Mesodermal cell (in vitro differentiated cells): ENCODE results near the gene CIAPIN1.

Experiments used
- H3K27ac ChIP-seq: 2 replicates; pipeline ENCODE4 v1.7.0; 2013; ENCODE audit warnings: mild to moderate bottlenecking, low read depth, low read length, moderate library complexity; ENCODE audit not compliant: severe bottlenecking
- H3K36me3 ChIP-seq: 2 replicates; pipeline ENCODE4 v1.7.1; 2013; ENCODE audit warnings: mild to moderate bottlenecking, low read length, moderate library complexity; ENCODE audit not compliant: control insufficient read depth, insufficient read depth
- H3K4me1 ChIP-seq: one replicate; pipeline ENCODE4 v1.7.1; 2013; ENCODE audit warnings: mild to moderate bottlenecking, low read length; ENCODE audit not compliant: insufficient read depth, control insufficient read depth, poor library complexity, severe bottlenecking
- H3K4me3 ChIP-seq: 2 replicates; pipeline ENCODE4 v1.7.0; 2013; ENCODE audit warnings: low read length, control low read depth, mild to moderate bottlenecking; ENCODE audit not compliant: insufficient read depth, poor library complexity, severe bottlenecking; ENCODE audit errors: extremely low read depth
- H3K9me3 ChIP-seq: 2 replicates; pipeline ENCODE4 v1.7.1; 2013; ENCODE audit warnings: mild to moderate bottlenecking, low read length, moderate library complexity; ENCODE audit not compliant: control insufficient read depth
- WGBS, 2 experiments: methylation state at CpG; one replicate each; pipeline ENCODE4 v1.1.5; 2013; ENCODE audit warnings: missing lambda C conversion rate in 2 of 2; ENCODE audit not compliant: insufficient coverage in 2 of 2; 5-methylcytosine and 5-hydroxymethylcytosine counted together

Gene CIAPIN1

GRCh38 chr16:57389087-57389468 is 58.1 kb downstream of the CIAPIN1 start:
- Histone ChIP-seq H3K27ac (no peak overlapping the region), H3K36me3 (no peaks in the 10 kb centered on the region), H3K4me3 (no peak overlapping the region), H3K9me3 (no peaks in the 10 kb centered on the region), H3K4me1 (peaks cover 4% of the 10 kb centered on the region)
- WGBS, 2 experiments, result 80 to 81% methylated on average over 3 of the region's 3 CpGs

- Histone ChIP-seq H3K4me3 (no peak overlapping the region), H3K9me3 (no peaks in the 10 kb centered on the region), H3K36me3 (no peaks in the 10 kb centered on the region), H3K27ac (no peak overlapping the region), H3K4me1 (peaks cover 9% of the 10 kb centered on the region)
- 92 to 93% methylated on average over 4 to 6 of the region's 7 CpGs for WGBS, 2 experiments
These were observed 58.7 kb downstream of the CIAPIN1 start for GRCh38 chr16:57388359-57389086.

GRCh38 chr16:57387598-57388354 is 59.4 kb downstream of the CIAPIN1 start:
- WGBS, 2 experiments, result 76 to 79% methylated on average over 3 of the region's 3 CpGs
- no peak overlapping the region for H3K27ac ChIP-seq

GRCh38 chr16:57386381-57386951 is 60.7 kb downstream of the CIAPIN1 start:
- 63 to 84% methylated on average over 1 to 4 of the region's 5 CpGs for WGBS, 2 experiments
- Histone ChIP-seq H3K36me3 (no peaks in the 10 kb centered on the region), H3K9me3 (no peaks in the 10 kb centered on the region), H3K27ac (no peak overlapping the region), H3K4me3 (no peak overlapping the region), H3K4me1 (peaks cover 12% of the 10 kb centered on the region)

More at GRCh38 chr16:57387598-57388354, 59.4 kb downstream of the CIAPIN1 start:
- H3K4me1 ChIP-seq, result peaks cover 12% of the 10 kb centered on the region
- H3K36me3 ChIP-seq, result no peaks in the 10 kb centered on the region
- no peak overlapping the region for H3K4me3 ChIP-seq
- no peaks in the 10 kb centered on the region for H3K9me3 ChIP-seq

GRCh38 chr16:57385083-57385482 is 62.1 kb downstream of the CIAPIN1 start:
- Histone ChIP-seq H3K9me3 (no peaks in the 10 kb centered on the region), H3K27ac (no peak overlapping the region), H3K4me3 (no peak overlapping the region), H3K36me3 (no peaks in the 10 kb centered on the region), H3K4me1 (peaks cover 12% of the 10 kb centered on the region)
- 83 to 86% methylated on average over 4 to 5 of the region's 5 CpGs for WGBS, 2 experiments

GRCh38 chr16:57384248-57385070 is 62.7 kb downstream of the CIAPIN1 start:
- H3K36me3 ChIP-seq, result no peaks in the 10 kb centered on the region
- no peaks in the 10 kb centered on the region for H3K9me3 ChIP-seq
- peak overlapping the region; percentile 60 for H3K27ac ChIP-seq
- H3K4me1 ChIP-seq, result peaks cover 12% of the 10 kb centered on the region
- no peak overlapping the region for H3K4me3 ChIP-seq
- 92 to 96% methylated on average over 6 to 8 of the region's 11 CpGs for WGBS, 2 experiments

GRCh38 chr16:57383276-57384247 is 63.6 kb downstream of the CIAPIN1 start:
- H3K27ac ChIP-seq, result peak overlapping the region; percentile 60
- 66 to 78% methylated on average over 6 of the region's 8 CpGs for WGBS, 2 experiments
- H3K36me3 ChIP-seq, result no peaks in the 10 kb centered on the region
- no peak overlapping the region for H3K4me3 ChIP-seq
- no peaks in the 10 kb centered on the region for H3K9me3 ChIP-seq
- H3K4me1 ChIP-seq, result peaks cover 15% of the 10 kb centered on the region

- WGBS, 2 experiments, result 97 to 98% methylated on average over 9 to 12 of the region's 16 CpGs
- no peaks in the 10 kb centered on the region for H3K9me3 ChIP-seq
- H3K36me3 ChIP-seq, result no peaks in the 10 kb centered on the region
- peaks cover 16% of the 10 kb centered on the region for H3K4me1 ChIP-seq
- H3K4me3 ChIP-seq, result no peak overlapping the region
- no peak overlapping the region for H3K27ac ChIP-seq
These were observed 64.5 kb downstream of the CIAPIN1 start for GRCh38 chr16:57382535-57383275.

GRCh38 chr16:57381791-57382534 is 65.2 kb downstream of the CIAPIN1 start:
- H3K27ac ChIP-seq, result no peak overlapping the region
- 94 to 96% methylated on average over 32 to 33 of the region's 35 CpGs for WGBS, 2 experiments
- H3K4me1 ChIP-seq, result peaks cover 23% of the 10 kb centered on the region
- H3K4me3 ChIP-seq, result no peak overlapping the region
- no peaks in the 10 kb centered on the region for H3K36me3 ChIP-seq
- no peaks in the 10 kb centered on the region for H3K9me3 ChIP-seq
